ENCODE data around the gene CDK9. TPM values are rescaled to one million over a fixed set of nuclear protein-coding genes. Genes with fewer than 3 reads are reported as not detected.

Gene CDK9
- total and polyA plus RNA-seq, 4 experiments from 2014 or later = 35.4 to 138 (median 95.2) TPM

GRCh38 chr9:127817881-127818434 lies 32.1 kb downstream of the CDK9 start:
- Histone ChIP-seq H3K27me3 (ENCODE audit: insufficient read depth, low read length) (no peaks in the 10 kb centered on the region), H3K9me3 (ENCODE audit: control insufficient read depth in 1 of 2, low read length in 2 of 2) (no peaks in the 10 kb centered on the region), H3K4me3 (ENCODE audit: low read length in 2 of 2) (no peak overlapping the region), H3K4me1 (ENCODE audit: insufficient read depth, low read length) (no peaks in the 10 kb centered on the region), H3K36me3 (ENCODE audit: insufficient read depth, low read length) (peaks cover 16% of the 10 kb centered on the region), H3K27ac (ENCODE audit: low read depth, low read length) (no peak overlapping the region)
- no peaks in the 10 kb centered on the region for H3K9me3 Mint-ChIP-seq
- no peak for DNase-seq
- CTCF ChIA-PET (ENCODE audit: partially characterized antibody) = no interaction called here
- H3K27me3 Mint-ChIP-seq = no peaks in the 10 kb centered on the region
- H3K4me1 Mint-ChIP-seq = peaks cover 0 to 3% (median 0%) of the 10 kb centered on the region in 4 donors
- H3K4me3 Mint-ChIP-seq = no peak overlapping the region
- intact Hi-C loops (cut with micrococcal nuclease) = no loop called here
- POLR2A ChIA-PET (ENCODE audit: partially characterized antibody) = interaction anchor here (1.6 kb wide), 1 partner anchor 21 kb away, joined by 3 read pairs; no protein-coding TSS in a partner anchor
- peaks cover 8 to 36% of the 10 kb centered on the region in 2 donors for H3K36me3 Mint-ChIP-seq
- H3K27ac Mint-ChIP-seq = peak overlapping the region in 4 of 7 donors; percentile 5 to 76 (median 13)

DNA sequence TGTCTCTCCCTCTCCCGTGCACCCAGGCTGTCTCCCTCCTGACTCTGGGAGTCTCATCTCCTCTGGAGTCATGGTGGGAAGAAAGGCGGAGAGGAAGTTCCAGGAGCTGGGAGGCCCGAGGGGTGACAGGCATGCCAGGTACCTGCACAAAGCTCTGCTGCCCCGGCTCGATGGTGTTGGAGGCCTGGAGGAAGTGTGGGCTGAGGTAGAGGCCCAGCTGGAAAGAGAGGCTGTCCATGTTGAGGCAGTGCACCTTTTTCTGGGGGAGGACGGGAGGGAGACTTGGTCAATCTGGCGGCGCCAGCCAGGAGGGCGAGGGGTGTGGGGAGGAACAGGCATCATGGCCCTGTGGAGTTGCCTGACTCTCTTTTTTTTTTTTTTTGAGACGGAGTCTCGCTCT lies 32.7 kb downstream of the CDK9 start:
- POLR2A ChIA-PET (ENCODE audit: partially characterized antibody) = interaction anchor here (0.5 to 1.6 kb wide), 2 partner anchors 21 to 1105 kb away, joined by 3 read pairs; no protein-coding TSS in a partner anchor
- peak overlapping the region in 1 of 7 donors; percentile 23 for H3K27ac Mint-ChIP-seq

GRCh38 chr9:127822108-127822507 lies 36.3 kb downstream of the CDK9 start:
- ChIA-PET CTCF (ENCODE audit: partially characterized antibody) (no interaction called here), POLR2A (ENCODE audit: partially characterized antibody) (no interaction called here)
- Histone ChIP-seq H3K4me1 (ENCODE audit: insufficient read depth, low read length) (no peaks in the 10 kb centered on the region), H3K27me3 (ENCODE audit: insufficient read depth, low read length) (no peaks in the 10 kb centered on the region), H3K4me3 (ENCODE audit: low read length in 2 of 2) (no peak overlapping the region), H3K27ac (ENCODE audit: low read depth, low read length) (no peak overlapping the region), H3K36me3 (ENCODE audit: insufficient read depth, low read length) (no peaks in the 10 kb centered on the region), H3K9me3 (ENCODE audit: control insufficient read depth in 1 of 2, low read length in 2 of 2) (no peaks in the 10 kb centered on the region)
- H3K4me3 Mint-ChIP-seq = no peak overlapping the region
- H3K9me3 Mint-ChIP-seq = no peaks in the 10 kb centered on the region
- H3K27me3 Mint-ChIP-seq = no peaks in the 10 kb centered on the region
- H3K27ac Mint-ChIP-seq = no peak overlapping the region
- intact Hi-C loops (cut with micrococcal nuclease) = no loop called here
- H3K4me1 Mint-ChIP-seq = peaks cover 0 to 3% (median 0%) of the 10 kb centered on the region in 4 donors
- no peak for DNase-seq
- peaks cover 6 to 21% of the 10 kb centered on the region in 2 donors for H3K36me3 Mint-ChIP-seq

More for the DNA sequence above, 32.7 kb downstream of the CDK9 start:
- no peak for DNase-seq
- peaks cover 8 to 31% of the 10 kb centered on the region in 2 donors for H3K36me3 Mint-ChIP-seq
- no peaks in the 10 kb centered on the region for H3K27me3 Mint-ChIP-seq
- CTCF ChIA-PET (ENCODE audit: partially characterized antibody) = no interaction called here
- no peak overlapping the region for H3K4me3 Mint-ChIP-seq
- H3K9me3 Mint-ChIP-seq = no peaks in the 10 kb centered on the region
- H3K4me1 Mint-ChIP-seq = peaks cover 0 to 3% (median 0%) of the 10 kb centered on the region in 4 donors
- no peak overlapping the region for H3K4me3 ChIP-seq (ENCODE audit: low read length in 2 of 2)
- no peaks in the 10 kb centered on the region for H3K27me3 ChIP-seq (ENCODE audit: insufficient read depth, low read length)
- peaks cover 10% of the 10 kb centered on the region for H3K36me3 ChIP-seq (ENCODE audit: insufficient read depth, low read length)
- intact Hi-C loops (cut with micrococcal nuclease) = no loop called here
- H3K27ac ChIP-seq (ENCODE audit: low read depth, low read length) = no peak overlapping the region
- no peaks in the 10 kb centered on the region for H3K9me3 ChIP-seq (ENCODE audit: control insufficient read depth in 1 of 2, low read length in 2 of 2)
- no peaks in the 10 kb centered on the region for H3K4me1 ChIP-seq (ENCODE audit: insufficient read depth, low read length)

DNA sequence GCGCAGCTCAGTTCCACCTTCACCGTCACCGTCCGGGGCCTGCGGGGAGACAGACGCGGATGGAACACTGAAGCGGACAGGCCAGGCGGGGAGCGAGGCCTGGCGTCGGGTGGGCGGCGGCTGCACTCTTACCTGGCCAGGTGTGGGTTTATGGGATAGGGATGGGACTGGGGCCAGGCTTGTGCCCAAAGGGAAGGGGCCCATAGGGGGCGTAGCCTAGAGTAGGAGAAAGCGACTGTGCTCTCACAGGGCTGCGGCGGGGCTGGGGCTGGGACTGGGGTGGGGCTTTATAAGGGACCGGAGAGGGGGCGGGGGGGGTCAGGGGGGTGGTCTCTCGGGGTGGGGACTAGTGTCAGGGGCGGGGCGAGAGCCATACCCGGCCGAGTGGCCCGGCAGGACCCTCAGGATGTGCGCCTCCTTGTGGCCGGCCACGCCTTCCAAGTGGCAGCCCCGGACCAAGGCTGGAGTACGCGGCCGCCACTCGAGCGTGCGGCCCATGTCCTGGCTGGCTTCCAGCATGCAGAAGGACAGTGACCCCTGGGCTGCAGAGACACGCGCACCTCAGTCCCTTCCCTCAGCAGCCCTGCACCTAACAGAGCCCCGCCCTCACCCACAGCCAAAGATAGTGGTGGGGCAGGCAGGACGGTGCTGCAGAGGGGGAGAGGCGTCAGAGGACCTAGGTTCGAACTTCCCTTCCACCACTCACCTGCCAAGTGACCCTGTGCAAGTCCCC lies 39.7 kb downstream of the CDK9 start:
- Mint-ChIP-seq H3K27ac (peak overlapping the region in 1 of 7 donors; percentile 71), H3K4me3 (no peak overlapping the region), H3K9me3 (no peaks in the 10 kb centered on the region), H3K27me3 (no peaks in the 10 kb centered on the region), H3K36me3 (peaks cover 0 to 9% of the 10 kb centered on the region in 2 donors), H3K4me1 (peaks cover 0 to 2% (median 0%) of the 10 kb centered on the region in 4 donors)
- DNase-seq = no peak
- POLR2A ChIA-PET (ENCODE audit: partially characterized antibody) = no interaction called here
- H3K4me3 ChIP-seq (ENCODE audit: low read length in 2 of 2) = no peak overlapping the region
- no peaks in the 10 kb centered on the region for H3K36me3 ChIP-seq (ENCODE audit: insufficient read depth, low read length)
- CTCF ChIA-PET (ENCODE audit: partially characterized antibody) = interaction anchor here (1.1 kb wide), 2 partner anchors 44 to 96 kb away, joined by 3 read pairs; no protein-coding TSS in a partner anchor
- intact Hi-C loops (cut with micrococcal nuclease) = no loop called here
- H3K27ac ChIP-seq (ENCODE audit: low read depth, low read length) = no peak overlapping the region
- H3K27me3 ChIP-seq (ENCODE audit: insufficient read depth, low read length) = no peaks in the 10 kb centered on the region
- H3K9me3 ChIP-seq (ENCODE audit: control insufficient read depth in 1 of 2, low read length in 2 of 2) = no peaks in the 10 kb centered on the region
- H3K4me1 ChIP-seq (ENCODE audit: insufficient read depth, low read length) = no peaks in the 10 kb centered on the region

- POLR2A ChIA-PET (ENCODE audit: partially characterized antibody) = interaction anchor here (0.9 kb wide), 1 partner anchor 43 kb away, joined by 3 read pairs; no protein-coding TSS in a partner anchor
- Histone ChIP-seq H3K36me3 (ENCODE audit: insufficient read depth, low read length) (no peaks in the 10 kb centered on the region), H3K27me3 (ENCODE audit: insufficient read depth, low read length) (no peaks in the 10 kb centered on the region), H3K4me1 (ENCODE audit: insufficient read depth, low read length) (no peaks in the 10 kb centered on the region), H3K9me3 (ENCODE audit: control insufficient read depth in 1 of 2, low read length in 2 of 2) (no peaks in the 10 kb centered on the region), H3K4me3 (ENCODE audit: low read length in 2 of 2) (no peak overlapping the region), H3K27ac (ENCODE audit: low read depth, low read length) (no peak overlapping the region)
- CTCF ChIA-PET (ENCODE audit: partially characterized antibody) = no interaction called here
- intact Hi-C loops (cut with micrococcal nuclease) = no loop called here
- Mint-ChIP-seq H3K27me3 (no peaks in the 10 kb centered on the region), H3K9me3 (no peaks in the 10 kb centered on the region), H3K36me3 (peaks cover 0 to 6% of the 10 kb centered on the region in 2 donors), H3K4me1 (no peaks in the 10 kb centered on the region), H3K4me3 (no peak overlapping the region), H3K27ac (peak overlapping the region in 4 of 7 donors; percentile 11 to 71 (median 42))
- no peak for DNase-seq
Observed at GRCh38 chr9:127826253-127826913, 40.5 kb downstream of the CDK9 start.

DNA sequence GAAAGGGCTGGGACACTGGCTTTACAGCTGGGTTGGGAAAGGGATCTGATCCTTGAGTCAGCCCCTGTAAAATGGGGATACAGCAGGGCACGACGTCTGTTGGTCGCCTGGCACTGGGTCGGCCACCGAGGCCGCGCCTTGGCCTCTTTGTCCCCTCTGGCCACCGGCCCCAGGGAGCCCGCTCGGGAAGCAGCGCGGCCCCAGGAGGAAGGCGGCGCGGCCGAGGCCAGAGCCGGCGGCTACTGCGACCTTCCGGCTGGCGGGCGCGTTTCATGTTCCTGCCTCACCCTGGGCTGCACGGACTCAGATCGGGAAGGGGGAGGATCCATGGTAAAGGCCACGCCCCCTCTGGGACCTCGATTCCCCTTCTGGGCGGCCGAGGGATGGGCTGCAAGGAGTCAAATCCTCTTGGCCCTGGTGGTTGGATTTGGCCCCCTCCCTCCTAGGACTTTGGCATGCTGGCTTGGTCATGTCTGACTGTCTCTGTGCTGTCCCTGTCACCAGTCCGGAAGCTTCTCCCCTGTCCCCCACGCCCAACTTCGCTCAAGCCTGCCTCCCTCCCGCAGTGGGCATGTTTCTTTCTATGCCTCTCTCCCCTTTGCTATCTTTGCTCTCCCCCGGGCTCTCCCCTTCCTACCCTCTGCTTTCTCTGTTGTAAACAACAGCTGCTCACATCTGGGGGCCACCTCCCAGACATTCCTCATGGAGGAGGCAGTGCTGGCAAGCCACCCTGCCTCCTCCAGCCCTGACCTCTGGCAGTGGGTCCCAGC lies 42.6 kb downstream of the CDK9 start:
- no peaks in the 10 kb centered on the region for H3K27me3 Mint-ChIP-seq
- H3K36me3 Mint-ChIP-seq = peaks cover 0 to 6% of the 10 kb centered on the region in 2 donors
- no peak overlapping the region for H3K27ac ChIP-seq (ENCODE audit: low read depth, low read length)
- no peaks in the 10 kb centered on the region for H3K36me3 ChIP-seq (ENCODE audit: insufficient read depth, low read length)
- no peak overlapping the region for H3K4me3 ChIP-seq (ENCODE audit: low read length in 2 of 2)
- ChIA-PET CTCF (ENCODE audit: partially characterized antibody) (no interaction called here), POLR2A (ENCODE audit: partially characterized antibody) (no interaction called here)
- no peaks in the 10 kb centered on the region for H3K27me3 ChIP-seq (ENCODE audit: insufficient read depth, low read length)
- H3K27ac Mint-ChIP-seq = peak overlapping the region in 1 of 7 donors; percentile 42
- DNase-seq = no peak
- peaks cover 3% of the 10 kb centered on the region for H3K4me1 ChIP-seq (ENCODE audit: insufficient read depth, low read length)
- no peaks in the 10 kb centered on the region for H3K9me3 ChIP-seq (ENCODE audit: control insufficient read depth in 1 of 2, low read length in 2 of 2)
- intact Hi-C loops (cut with micrococcal nuclease) = no loop called here
- H3K9me3 Mint-ChIP-seq = no peaks in the 10 kb centered on the region
- peaks cover 3 to 5% (median 4%) of the 10 kb centered on the region in 4 donors for H3K4me1 Mint-ChIP-seq
- H3K4me3 Mint-ChIP-seq = no peak overlapping the region
